ENCODE measurements around the gene CYBRD1. TPM values are rescaled to one million over a fixed set of nuclear protein-coding genes. Genes with fewer than 3 reads are reported as not detected.

The CYBRD1 gene
- polyA plus RNA-seq, 1 donor (not counting 4 experiments of a cell fraction or from before 2014, with no cell fraction given) = 72.7 TPM

DNA sequence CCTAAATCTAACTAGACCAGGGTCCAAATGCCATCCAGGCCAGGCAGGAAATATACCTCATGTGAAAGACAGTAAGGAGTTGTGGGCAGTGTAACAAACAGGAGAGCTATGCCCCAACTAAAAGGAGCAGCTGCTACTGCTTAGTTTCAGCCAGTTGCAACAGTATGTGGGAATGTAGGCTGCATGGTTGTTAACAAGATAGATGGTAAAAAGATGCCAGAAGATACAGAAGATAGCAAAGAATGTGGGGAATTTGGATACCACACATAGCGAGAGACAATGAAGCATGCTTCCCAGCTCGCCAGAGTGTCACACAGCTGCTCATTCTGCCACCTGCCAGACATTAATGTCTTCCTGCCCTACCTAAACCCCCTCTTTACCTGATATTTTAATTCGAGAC is 39.4 kb upstream of the CYBRD1 start:
- no peaks in the 10 kb centered on the region for H3K79me2 ChIP-seq (ENCODE audit: control insufficient read depth, insufficient read depth, low read length)
- TF ChIP-seq, protein P1, sequence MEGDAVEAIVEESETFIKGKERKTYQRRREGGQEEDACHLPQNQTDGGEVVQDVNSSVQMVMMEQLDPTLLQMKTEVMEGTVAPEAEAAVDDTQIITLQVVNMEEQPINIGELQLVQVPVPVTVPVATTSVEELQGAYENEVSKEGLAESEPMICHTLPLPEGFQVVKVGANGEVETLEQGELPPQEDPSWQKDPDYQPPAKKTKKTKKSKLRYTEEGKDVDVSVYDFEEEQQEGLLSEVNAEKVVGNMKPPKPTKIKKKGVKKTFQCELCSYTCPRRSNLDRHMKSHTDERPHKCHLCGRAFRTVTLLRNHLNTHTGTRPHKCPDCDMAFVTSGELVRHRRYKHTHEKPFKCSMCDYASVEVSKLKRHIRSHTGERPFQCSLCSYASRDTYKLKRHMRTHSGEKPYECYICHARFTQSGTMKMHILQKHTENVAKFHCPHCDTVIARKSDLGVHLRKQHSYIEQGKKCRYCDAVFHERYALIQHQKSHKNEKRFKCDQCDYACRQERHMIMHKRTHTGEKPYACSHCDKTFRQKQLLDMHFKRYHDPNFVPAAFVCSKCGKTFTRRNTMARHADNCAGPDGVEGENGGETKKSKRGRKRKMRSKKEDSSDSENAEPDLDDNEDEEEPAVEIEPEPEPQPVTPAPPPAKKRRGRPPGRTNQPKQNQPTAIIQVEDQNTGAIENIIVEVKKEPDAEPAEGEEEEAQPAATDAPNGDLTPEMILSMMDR (optimal IDR thresholded peaks at IDR 0.05 in 1 of 3, IDR thresholded peaks at IDR 0.05 in 1 of 3, conservative IDR thresholded peaks at IDR 0.05 in 1 of 3; ENCODE audit: extremely low read depth in 1 of 3, insufficient read depth in 2 of 3, low read length in 3 of 3) = no peak

DNA sequence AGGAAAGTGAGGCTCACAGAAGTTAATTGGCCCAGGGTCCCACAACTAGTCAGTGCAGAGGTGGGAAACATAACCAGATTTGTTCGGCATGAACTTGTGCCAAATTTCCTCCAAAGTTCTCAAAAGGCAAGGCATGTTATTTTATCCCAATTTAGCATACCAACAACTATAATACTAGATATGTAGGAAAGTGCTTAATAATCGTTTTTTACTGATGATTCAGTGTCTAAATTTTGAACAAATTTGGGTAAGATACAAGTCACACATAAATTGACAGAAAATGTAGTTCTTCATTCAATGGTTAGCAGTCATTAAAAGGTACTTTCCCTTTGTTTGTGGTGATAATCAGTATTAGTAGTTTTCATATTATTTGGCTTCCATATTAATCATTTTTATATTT is 38.5 kb upstream of the CYBRD1 start:
- peaks cover 7% of the 10 kb centered on the region for H3K4me1 ChIP-seq (ENCODE audit: control insufficient read depth, extremely low read depth, insufficient read depth, low read length)
- H3K4me2 ChIP-seq (ENCODE audit: control insufficient read depth, extremely low read depth, insufficient read depth, low read depth, low read length) = no peak overlapping the region
- no peak for TF ChIP-seq EZH2 (IDR thresholded peaks at IDR 0.05; ENCODE audit: low read length)
- TF ChIP-seq, protein P1 (optimal IDR thresholded peaks at IDR 0.05 in 1 of 3, IDR thresholded peaks at IDR 0.05 in 1 of 3, conservative IDR thresholded peaks at IDR 0.05 in 1 of 3; ENCODE audit: extremely low read depth in 1 of 3, insufficient read depth in 2 of 3, low read length in 3 of 3) = no peak
- no peaks in the 10 kb centered on the region for H3K9me1 ChIP-seq (ENCODE audit: control insufficient read depth, extremely low read depth, insufficient read depth, low read length)
- H2AFZ ChIP-seq (ENCODE audit: control insufficient read depth, low read length) = no peak overlapping the region
- H4K20me1 ChIP-seq (ENCODE audit: control insufficient read depth, extremely low read depth, insufficient read depth, low read length) = no peaks in the 10 kb centered on the region
- no peak overlapping the region for H3K9ac ChIP-seq (ENCODE audit: control insufficient read depth, extremely low read depth, insufficient read depth, low read length)
- H3K36me3 ChIP-seq (ENCODE audit: control insufficient read depth in 2 of 2, extremely low read depth in 1 of 2, insufficient read depth in 2 of 2, low read length in 2 of 2) = peaks cover 7 to 10% of the 10 kb centered on the region in 2 experiments
- FAIRE-seq = no peak
- H3K27me3 ChIP-seq (ENCODE audit: control insufficient read depth, extremely low read depth, insufficient read depth, low read length) = no peaks in the 10 kb centered on the region
- no peak overlapping the region for H3K27ac ChIP-seq (ENCODE audit: control insufficient read depth, insufficient read depth, low read length)
- H3K4me3 ChIP-seq (ENCODE audit: control insufficient read depth in 2 of 3, extremely low read depth in 1 of 3, insufficient read depth in 2 of 3, low read depth in 1 of 3, low read length in 3 of 3) = no peak overlapping the region
- H3K9me3 ChIP-seq (ENCODE audit: control insufficient read depth, low read depth, low read length) = no peaks in the 10 kb centered on the region
- dilution Hi-C loops (cut with MboI; ENCODE audit: extremely low pct_ligation_motif_present, low sequenced_read_pairs) = no loop called here
- H3K79me2 ChIP-seq (ENCODE audit: control insufficient read depth, insufficient read depth, low read length) = no peaks in the 10 kb centered on the region
- no peak for DNase-seq (ENCODE audit: low read depth, low spot score)

More for the DNA sequence above, 39.4 kb upstream of the CYBRD1 start:
- H3K9me3 ChIP-seq (ENCODE audit: control insufficient read depth, low read depth, low read length) = no peaks in the 10 kb centered on the region
- H3K4me1 ChIP-seq (ENCODE audit: control insufficient read depth, extremely low read depth, insufficient read depth, low read length) = peaks cover 2% of the 10 kb centered on the region
- H3K27me3 ChIP-seq (ENCODE audit: control insufficient read depth, extremely low read depth, insufficient read depth, low read length) = no peaks in the 10 kb centered on the region
- no peak overlapping the region for H2AFZ ChIP-seq (ENCODE audit: control insufficient read depth, low read length)
- no peak for DNase-seq (ENCODE audit: low read depth, low spot score)
- dilution Hi-C loops (cut with MboI; ENCODE audit: extremely low pct_ligation_motif_present, low sequenced_read_pairs) = no loop called here
- no peak overlapping the region for H3K4me2 ChIP-seq (ENCODE audit: control insufficient read depth, extremely low read depth, insufficient read depth, low read depth, low read length)
- no peaks in the 10 kb centered on the region for H4K20me1 ChIP-seq (ENCODE audit: control insufficient read depth, extremely low read depth, insufficient read depth, low read length)
- no peak overlapping the region for H3K4me3 ChIP-seq (ENCODE audit: control insufficient read depth in 2 of 3, extremely low read depth in 1 of 3, insufficient read depth in 2 of 3, low read depth in 1 of 3, low read length in 3 of 3)
- no peaks in the 10 kb centered on the region for H3K9me1 ChIP-seq (ENCODE audit: control insufficient read depth, extremely low read depth, insufficient read depth, low read length)
- peak; percentile 9 for FAIRE-seq
- H3K27ac ChIP-seq (ENCODE audit: control insufficient read depth, insufficient read depth, low read length) = no peak overlapping the region
- no peak overlapping the region for H3K9ac ChIP-seq (ENCODE audit: control insufficient read depth, extremely low read depth, insufficient read depth, low read length)
- peaks cover 8 to 10% of the 10 kb centered on the region in 2 experiments for H3K36me3 ChIP-seq (ENCODE audit: control insufficient read depth in 2 of 2, extremely low read depth in 1 of 2, insufficient read depth in 2 of 2, low read length in 2 of 2)
